Calu3 (cell line): ENCODE results near the gene CRTC2. TPM values are rescaled to one million over a fixed set of nuclear protein-coding genes. Genes with fewer than 3 reads are reported as not detected.

Source experiments
- BruUV-seq: library from RNA; stranded (reverse); fragments of 400-500 nt; replicated peaks from 2 replicates; lab custom pipeline; 2021; lab: Mats Ljungman, UMichigan
- CTCF ChIA-PET: fragments of 300-600 bp; sonication (Branson Sonifier 250); formaldehyde crosslinking; loops from one replicate; lab custom pipeline; 2022; ENCODE audit warnings: antibody characterized with exemption; lab: Charles Lee
- DNase-seq: peaks from one replicate; pipeline ENCODE4 v3.0.0; 2022
- H3K27ac Mint-ChIP-seq: one replicate; pipeline ENCODE4 v1.8.0; 2022; ENCODE audit warnings: mixed read lengths; ENCODE audit not compliant: unreplicated experiment
- H3K27me3 Mint-ChIP-seq: one replicate; pipeline ENCODE4 v1.8.0; 2022; ENCODE audit warnings: mixed read lengths; ENCODE audit not compliant: unreplicated experiment
- H3K36me3 Mint-ChIP-seq: one replicate; pipeline ENCODE4 v1.8.0; 2022; ENCODE audit warnings: mild to moderate bottlenecking, moderate library complexity, mixed read lengths; ENCODE audit not compliant: insufficient read depth, unreplicated experiment
- H3K4me1 Mint-ChIP-seq: one replicate; pipeline ENCODE4 v1.8.0; 2022; ENCODE audit warnings: mild to moderate bottlenecking, low read depth, mixed read lengths; ENCODE audit not compliant: unreplicated experiment
- H3K4me3 Mint-ChIP-seq: one replicate; pipeline ENCODE4 v1.8.0; 2022; ENCODE audit warnings: mild to moderate bottlenecking, low read depth, moderate library complexity, mixed read lengths; ENCODE audit not compliant: unreplicated experiment
- H3K9me3 Mint-ChIP-seq: one replicate; pipeline ENCODE4 v1.8.0; 2022; ENCODE audit warnings: low read depth, mixed read lengths; ENCODE audit not compliant: unreplicated experiment
- CTCF ChIP-seq: fragments of 200-600 bp; IDR thresholded peaks from one replicate; pipeline ENCODE4 v1.8.0; 2022; ENCODE audit warnings: antibody characterized with exemption; ENCODE audit not compliant: unreplicated experiment
- intact Hi-C: fragments of 100-400 bp; cut with micrococcal nuclease; formaldehyde crosslinking; loops from one replicate; pipeline ENCODE4 v1.10.0; 2022; ENCODE audit not compliant: unreplicated experiment
- total RNA-seq: library from RNA; stranded (reverse); gene quantifications from 2 replicates; pipeline ENCODE4 v1.2.3, GENCODE V29; 2022

CRTC2 gene
- total RNA-seq, 1 experiment from 2014 or later, result 52.1 TPM

GRCh38 chr1:153922972-153923925 is 35.2 kb downstream of the CRTC2 start, which contains the start of gene GATAD2B:
TSS of gene GATAD2B (minus strand) at chr1:153922972. CDS start at chr1:153828347, 94,625 bp downstream.
- BruUV-seq, result TSS peak; percentile 93
- Mint-ChIP-seq H3K36me3 (peaks cover 37% of the 10 kb centered on the region), H3K4me1 (peaks cover 25% of the 10 kb centered on the region), H3K4me3 (peak within 1 kb of the TSS; percentile 74), H3K9me3 (no peaks in the 10 kb centered on the region), H3K27me3 (no peaks in the 10 kb centered on the region), H3K27ac (peak within 1 kb of the TSS; percentile 91)
- CTCF ChIA-PET, result interaction anchor here (0.5 to 2.3 kb wide), 9 partner anchors 22 to 288 kb away, joined by 3 to 11 read pairs (median 4); partner anchors contain the start of genes DENND4B, RAB13, RPS27 and SLC39A1
- TF ChIP-seq CTCF, result no peak
- DNase-seq, result peak; percentile 100
- intact Hi-C loops, result loop anchor here (5.0 kb wide), 1 partner anchor 101 kb away; no protein-coding TSS in a partner anchor

GRCh38 chr1:153922076-153922971 is 36.1 kb downstream of the CRTC2 start:
- H3K27me3 Mint-ChIP-seq, result no peaks in the 10 kb centered on the region
- TF ChIP-seq CTCF, result no peak
- no TSS peak for BruUV-seq
- peaks cover 33% of the 10 kb centered on the region for H3K4me1 Mint-ChIP-seq
- H3K9me3 Mint-ChIP-seq, result no peaks in the 10 kb centered on the region
- H3K27ac Mint-ChIP-seq, result peak overlapping the region; percentile 91
- intact Hi-C loops, result loop anchor here (5.0 kb wide), 1 partner anchor 100 kb away; no protein-coding TSS in a partner anchor
- DNase-seq, result peak; percentile 78
- H3K4me3 Mint-ChIP-seq, result peak overlapping the region; percentile 74
- peaks cover 37% of the 10 kb centered on the region for H3K36me3 Mint-ChIP-seq
- CTCF ChIA-PET, result interaction anchor here (0.5 to 2.3 kb wide), 8 partner anchors 23 to 1037 kb away, joined by 3 to 11 read pairs (median 3); partner anchors contain the start of genes DENND4B, RAB13, RPS27 and SLC39A1

GRCh38 chr1:153921803-153922075 is 36.7 kb downstream of the CRTC2 start:
- no peak for TF ChIP-seq CTCF
- H3K9me3 Mint-ChIP-seq, result no peaks in the 10 kb centered on the region

More at GRCh38 chr1:153921803-153922075, 36.7 kb downstream of the CRTC2 start:
- CTCF ChIA-PET, result interaction anchor here (0.7 to 2.3 kb wide), 5 partner anchors 25 to 1037 kb away, joined by 3 to 11 read pairs (median 3); partner anchors contain the start of genes DENND4B, RAB13 and RPS27
- peaks cover 33% of the 10 kb centered on the region for H3K4me1 Mint-ChIP-seq
- peaks cover 37% of the 10 kb centered on the region for H3K36me3 Mint-ChIP-seq
- H3K4me3 Mint-ChIP-seq, result peak overlapping the region; percentile 74
- no peaks in the 10 kb centered on the region for H3K27me3 Mint-ChIP-seq
- DNase-seq, result no peak
- intact Hi-C loops, result loop anchor here (2.0 to 5.0 kb wide), 2 partner anchors 65 to 99 kb away; partner anchors contain the start of gene RAB13
- H3K27ac Mint-ChIP-seq, result peak overlapping the region; percentile 91
- BruUV-seq, result TSS peak; percentile 31
